GM18526 (cell line): ENCODE data around the gene ISG15.

Source experiments
- POLR2A ChIP-seq: IDR thresholded peaks from 3 replicates; pipeline ENCODE4 v1.6.1; 2011; ENCODE audit not compliant: insufficient read length; ENCODE audit errors: extremely low read depth

The ISG15 gene

DNA sequence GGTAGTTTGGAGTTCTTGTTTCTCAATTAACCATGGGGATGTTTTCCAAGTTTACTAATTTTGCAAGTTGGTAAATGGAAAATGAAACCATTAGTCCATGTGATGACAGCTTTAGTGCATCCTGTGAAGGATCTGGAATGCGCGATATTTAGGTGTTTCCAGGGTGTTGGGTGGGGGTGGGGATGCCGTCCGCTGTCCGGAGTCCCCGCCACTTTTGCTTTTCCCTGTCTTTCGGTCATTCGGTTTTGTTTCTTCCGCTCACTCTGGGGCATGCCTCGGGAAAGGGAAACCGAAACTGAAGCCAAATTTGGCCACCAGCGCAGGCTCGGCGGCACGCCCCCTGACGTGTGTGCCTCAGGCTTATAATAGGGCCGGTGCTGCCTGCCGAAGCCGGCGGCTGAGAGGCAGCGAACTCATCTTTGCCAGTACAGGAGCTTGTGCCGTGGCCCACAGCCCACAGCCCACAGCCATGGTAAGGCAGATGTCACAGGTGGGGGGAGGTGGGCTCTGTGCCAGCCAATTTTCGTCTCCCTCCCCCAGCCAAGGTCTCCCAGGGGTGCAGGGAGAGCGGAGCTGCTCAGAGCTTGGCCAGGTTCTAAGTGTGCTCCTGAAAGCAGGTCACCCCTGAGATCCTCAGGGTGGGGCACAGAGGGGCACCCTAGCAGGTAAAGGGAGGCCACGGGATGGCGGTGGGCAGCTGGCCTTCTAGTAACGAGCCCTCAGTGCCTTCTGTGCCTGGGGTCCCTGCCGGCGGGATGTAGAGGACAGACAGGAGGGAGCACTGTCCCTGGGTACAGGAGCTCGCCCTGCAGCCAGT lies at the start of gene ISG15:
Gene ISG15, plus strand, starts transcription at position 393 of the 817 bp plus-strand sequence. Its CDS starts 77 bp downstream, at position 470.
- TF ChIP-seq POLR2A, result peak; percentile 99

DNA sequence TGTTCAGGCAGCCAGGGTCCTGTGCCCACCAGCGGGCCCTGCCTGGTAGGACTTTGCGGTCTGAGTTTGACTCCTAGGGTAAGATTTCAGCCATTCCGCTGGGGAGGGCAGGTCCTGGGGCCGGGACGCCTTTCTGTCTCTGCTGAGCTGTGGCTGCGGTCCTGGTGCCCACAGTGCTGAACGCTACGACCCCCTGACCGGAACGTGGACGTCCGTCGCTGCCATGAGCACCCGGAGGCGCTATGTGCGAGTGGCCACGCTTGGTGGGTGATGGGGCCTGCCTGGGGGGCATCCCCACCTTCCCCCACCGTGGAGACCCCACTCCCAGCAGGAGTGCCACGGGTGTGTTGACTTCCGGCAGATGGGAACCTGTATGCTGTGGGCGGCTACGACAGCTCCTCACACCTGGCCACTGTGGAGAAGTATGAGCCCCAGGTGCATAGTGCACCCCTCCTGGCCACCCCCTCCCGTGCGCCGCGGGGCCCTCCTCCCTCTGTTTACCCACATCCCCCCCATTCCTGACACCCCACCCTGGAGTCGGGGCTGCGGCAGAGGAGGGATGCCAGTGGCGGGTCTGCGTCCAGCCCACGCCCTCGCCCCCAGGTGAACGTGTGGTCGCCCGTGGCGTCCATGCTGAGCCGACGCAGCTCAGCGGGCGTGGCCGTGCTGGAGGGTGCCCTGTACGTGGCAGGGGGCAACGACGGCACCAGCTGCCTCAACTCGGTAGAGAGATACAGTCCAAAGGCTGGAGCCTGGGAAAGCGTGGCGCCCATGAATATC lies 49.4 kb upstream of the ISG15 start:
- no peak for TF ChIP-seq POLR2A

DNA sequence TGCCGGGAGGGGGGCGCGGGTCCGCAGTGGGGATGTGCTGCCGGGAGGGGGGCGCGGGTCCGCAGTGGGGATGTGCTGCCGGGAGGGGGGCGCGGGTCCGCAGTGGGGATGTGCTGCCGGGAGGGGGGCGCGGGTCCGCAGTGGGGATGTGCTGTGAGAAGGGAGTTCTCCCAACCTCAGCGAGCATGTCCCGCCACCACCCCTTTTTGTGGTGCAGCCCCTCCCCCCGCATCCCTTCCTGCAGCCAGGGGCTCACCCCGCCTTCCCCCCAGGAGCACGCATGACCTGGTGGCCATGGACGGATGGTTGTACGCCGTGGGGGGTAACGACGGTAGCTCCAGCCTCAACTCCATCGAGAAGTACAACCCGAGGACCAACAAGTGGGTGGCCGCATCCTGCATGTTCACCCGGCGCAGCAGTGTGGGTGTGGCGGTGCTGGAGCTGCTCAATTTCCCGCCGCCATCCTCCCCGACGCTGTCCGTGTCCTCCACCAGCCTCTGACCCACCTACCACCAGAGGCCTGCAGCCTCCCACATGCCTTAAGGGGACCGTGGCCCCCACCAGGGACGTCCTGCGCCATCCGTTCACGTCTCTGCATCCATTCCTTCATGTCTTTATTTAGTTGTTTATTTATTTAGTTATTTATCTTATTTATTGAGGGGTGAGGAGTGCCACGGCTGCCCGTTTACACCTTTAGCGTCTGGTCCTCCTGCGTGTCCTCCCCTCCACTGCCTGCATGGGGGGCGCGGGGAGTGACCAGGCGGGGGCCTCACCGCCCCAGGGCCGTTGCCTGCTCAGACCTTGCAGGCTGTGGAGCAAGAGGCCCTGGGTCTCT lies 48.4 kb upstream of the ISG15 start:
- no peak for TF ChIP-seq POLR2A

DNA sequence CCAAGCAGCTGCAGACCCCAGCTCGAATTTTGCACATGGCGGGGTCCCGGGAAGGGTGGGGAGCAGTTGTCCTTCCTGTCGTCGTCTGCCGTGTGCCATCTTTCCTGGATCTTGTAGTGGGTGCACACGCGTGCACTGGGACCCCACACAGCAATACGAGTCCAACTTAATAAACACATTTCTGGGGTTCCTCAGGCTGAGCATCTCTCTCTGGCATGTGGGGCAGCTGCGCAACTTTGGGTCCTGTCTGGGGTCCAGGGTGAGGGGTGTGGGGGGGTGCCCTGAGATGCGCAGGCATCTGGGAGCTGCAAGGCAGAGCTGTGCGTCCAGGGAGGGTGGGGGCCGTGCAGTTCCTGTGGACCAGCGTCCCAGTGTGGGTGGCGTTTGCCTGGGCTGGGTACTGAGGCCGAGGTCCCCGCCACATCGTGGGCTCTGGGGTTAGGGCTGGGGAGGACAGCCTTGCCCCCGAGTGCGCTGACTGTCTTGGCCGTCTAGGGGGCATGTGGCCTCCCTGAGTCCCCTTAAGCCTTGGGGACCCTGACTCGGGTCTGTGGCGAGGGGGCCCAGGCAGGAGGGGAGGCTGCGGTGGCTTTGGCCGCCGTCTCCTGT lies 47.7 kb upstream of the ISG15 start:
- TF ChIP-seq POLR2A, result no peak

DNA sequence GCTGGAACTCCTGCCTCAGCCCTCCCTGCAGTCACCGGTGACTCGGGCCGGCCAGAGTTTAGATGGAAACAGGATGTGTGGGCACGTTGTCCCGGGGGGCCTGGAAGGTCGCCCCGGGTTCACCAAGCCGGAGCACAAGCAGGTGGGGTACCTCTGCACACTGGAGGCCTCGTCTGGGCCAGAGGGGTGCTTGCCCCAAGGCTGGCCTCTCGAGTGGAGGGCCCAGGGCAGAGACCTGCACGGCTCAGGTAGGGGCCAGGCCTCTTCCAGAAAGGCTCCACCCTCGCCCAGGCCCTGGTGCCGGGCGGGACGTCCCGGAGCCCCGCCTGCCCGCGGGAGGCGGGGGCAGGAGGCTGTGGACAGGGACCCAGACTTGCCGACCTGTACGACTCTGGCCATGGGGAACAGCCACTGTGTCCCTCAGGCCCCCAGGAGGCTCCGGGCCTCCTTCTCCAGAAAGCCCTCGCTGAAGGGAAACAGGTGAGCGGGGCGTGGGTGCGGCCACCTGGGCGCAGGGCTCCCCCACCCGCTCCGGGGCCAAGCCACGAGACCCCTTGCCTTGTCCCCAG lies 47.1 kb upstream of the ISG15 start, which contains the start of gene PLEKHN1:
Gene PLEKHN1, plus strand, starts transcription at position 348 of the 569 bp plus-strand sequence. Its CDS starts 50 bp downstream, at position 398.
- no peak for TF ChIP-seq POLR2A

DNA sequence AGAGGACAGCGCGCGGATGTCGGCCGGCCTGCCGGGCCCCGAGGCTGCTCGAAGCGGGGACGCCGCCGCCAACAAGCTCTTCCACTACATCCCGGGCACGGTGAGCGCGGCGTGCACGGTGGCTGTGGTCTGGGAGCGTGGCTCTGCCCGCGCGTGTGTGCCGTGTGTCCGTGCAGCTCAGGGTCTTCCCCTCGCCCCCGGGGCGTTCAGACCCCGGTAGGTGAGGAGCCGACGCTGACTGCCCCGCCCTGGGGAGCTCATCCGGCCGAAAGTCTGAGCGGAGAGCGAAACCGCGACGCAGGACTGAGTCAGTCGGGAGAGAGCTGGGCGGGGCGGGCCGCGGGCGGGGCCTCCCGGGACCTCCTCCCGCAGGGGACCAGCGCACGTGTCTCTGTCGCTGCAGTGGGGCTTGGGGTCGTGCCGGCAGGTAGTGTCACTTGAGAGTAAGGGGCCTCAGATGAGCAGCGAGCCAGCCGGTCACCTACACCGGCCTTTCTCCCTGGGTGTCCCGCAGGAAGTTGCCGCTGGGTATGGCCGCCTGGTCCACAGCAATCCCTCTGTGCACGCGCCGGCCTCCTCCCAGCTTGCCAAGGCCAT lies 46.5 kb upstream of the ISG15 start:
- TF ChIP-seq POLR2A, result peak; percentile 33

DNA sequence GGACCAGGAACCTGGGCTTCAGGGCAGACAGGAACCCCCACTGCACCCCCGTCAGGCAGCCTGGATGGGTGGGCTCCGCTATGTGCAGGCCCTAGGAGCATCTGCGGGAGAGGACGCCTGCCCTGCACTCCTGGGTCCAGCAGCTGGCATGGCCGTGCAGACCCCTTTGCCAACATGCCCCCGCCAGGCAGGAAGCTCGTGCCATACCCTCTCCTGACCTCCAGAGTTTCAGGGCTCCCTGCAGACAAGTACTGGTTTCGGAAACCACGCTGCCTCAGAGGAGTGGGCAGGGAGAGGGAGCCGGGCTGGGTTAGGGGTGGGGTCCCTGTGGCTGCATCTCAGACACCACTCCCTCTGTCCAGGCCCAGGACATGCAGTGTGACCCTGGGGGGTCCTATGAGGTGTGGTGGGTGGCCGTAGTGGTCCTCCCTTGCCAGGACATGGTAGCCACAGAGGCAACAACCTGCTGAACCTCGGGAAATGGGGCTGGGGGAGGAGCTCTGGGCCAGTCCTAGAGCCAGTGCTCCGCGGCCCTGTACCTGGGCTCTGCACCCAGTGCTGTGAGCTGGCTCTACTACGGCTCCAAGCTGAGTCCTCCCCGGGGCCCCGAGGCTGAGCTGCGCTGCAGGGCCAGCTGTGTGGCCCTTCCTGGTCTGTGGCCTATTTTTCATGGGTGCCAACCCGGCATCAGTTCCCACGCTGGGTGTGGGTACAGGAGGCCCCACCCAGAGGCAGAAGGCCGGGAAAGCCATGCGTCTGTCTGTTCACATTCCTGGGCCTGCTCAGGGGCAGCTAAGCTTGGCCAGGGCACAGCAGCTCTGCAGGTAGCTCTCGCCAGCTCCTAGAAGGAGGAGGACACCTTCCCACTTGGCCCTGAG lies 45.6 kb upstream of the ISG15 start:
- TF ChIP-seq POLR2A, result no peak

DNA sequence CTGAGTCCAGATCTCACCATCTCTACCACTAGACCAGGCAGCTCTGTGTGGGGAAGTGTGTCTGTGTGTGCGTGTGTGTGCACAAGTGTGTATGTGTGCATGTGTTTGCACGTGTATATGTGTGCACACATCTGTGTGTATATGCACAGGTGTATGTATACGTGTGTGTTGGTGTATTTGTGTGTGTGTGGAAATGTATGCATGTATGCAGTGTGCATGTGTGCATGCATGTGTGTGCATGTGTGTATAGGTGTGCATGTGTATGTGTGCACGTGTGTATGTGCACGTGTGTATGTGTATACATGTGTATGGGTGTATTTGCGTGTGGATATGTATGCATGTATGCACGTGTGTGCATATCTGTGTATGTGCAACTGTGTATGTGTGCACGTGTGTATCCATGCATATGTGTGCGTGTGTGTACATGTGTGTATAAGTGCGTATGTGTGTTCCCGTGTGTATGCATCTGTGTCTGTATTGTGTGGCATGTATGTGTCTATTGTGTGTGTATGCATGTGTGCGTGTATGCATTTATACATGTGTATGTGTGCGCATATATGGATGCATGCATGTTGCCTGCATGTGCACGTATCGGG lies 43.9 kb upstream of the ISG15 start:
- no peak for TF ChIP-seq POLR2A

DNA sequence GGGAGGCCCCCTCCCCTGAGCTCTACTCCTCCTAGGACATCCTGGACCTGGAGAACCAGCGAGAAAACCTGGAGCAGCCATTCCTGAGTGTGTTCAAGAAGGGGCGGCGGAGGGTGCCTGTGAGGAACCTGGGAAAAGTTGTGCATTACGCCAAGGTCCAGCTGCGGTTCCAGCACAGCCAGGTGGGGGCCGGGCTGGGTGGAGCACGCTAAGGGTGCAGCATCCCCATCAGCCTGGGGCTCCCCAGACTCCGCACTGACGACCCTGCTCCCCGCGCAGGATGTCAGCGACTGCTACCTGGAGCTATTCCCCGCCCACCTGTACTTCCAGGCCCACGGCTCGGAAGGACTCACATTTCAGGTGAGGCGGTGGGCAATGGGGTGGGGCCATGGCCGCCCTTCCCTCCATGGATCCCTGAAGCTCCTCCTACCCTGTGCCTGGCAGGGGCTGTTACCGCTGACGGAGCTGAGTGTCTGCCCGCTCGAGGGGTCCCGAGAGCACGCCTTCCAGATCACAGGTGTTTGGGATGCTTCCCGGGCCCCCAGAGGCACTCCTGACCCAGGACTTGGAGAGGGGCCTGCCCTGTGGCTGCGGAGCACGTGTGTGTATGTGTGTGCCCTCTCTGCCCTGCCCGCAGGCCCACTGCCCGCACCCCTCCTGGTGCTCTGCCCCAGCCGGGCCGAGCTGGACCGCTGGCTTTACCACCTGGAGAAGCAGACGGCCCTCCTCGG lies 42.9 kb upstream of the ISG15 start:
- TF ChIP-seq POLR2A, result no peak

DNA sequence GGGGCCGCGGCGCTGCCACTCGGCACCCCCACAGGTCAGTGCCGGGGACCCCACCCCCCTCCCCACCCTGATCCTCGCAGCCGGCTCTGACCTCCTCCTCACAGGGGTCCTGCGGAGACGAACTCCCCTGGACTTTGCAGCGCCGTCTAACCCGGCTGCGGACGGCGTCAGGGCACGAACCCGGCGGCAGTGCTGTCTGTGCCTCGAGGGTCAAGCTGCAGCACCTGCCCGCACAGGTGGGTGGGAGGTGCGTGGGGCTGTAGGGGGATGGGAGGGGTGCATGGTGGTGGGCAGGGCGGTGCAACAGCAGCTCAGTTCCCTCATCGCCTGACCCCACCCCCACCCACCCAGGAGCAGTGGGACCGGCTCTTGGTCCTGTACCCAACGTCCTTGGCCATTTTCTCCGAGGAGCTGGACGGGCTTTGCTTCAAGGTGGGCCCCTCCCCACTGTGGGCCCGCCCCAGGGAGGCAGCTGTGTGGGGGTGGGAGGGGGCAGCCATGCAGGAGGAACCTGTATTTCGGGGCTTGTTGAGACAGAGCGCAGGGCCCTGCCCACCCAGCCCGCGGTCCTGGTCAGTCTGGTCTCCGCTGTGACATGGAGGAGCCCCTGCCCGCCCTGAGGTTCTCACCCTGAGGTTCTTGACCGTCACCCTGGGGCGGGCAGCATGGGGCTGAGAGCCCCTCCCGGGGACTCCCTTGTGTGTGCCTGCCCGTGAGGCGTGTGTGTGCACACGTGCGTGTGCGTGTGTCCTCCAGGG lies 42.1 kb upstream of the ISG15 start:
- no peak for TF ChIP-seq POLR2A

DNA sequence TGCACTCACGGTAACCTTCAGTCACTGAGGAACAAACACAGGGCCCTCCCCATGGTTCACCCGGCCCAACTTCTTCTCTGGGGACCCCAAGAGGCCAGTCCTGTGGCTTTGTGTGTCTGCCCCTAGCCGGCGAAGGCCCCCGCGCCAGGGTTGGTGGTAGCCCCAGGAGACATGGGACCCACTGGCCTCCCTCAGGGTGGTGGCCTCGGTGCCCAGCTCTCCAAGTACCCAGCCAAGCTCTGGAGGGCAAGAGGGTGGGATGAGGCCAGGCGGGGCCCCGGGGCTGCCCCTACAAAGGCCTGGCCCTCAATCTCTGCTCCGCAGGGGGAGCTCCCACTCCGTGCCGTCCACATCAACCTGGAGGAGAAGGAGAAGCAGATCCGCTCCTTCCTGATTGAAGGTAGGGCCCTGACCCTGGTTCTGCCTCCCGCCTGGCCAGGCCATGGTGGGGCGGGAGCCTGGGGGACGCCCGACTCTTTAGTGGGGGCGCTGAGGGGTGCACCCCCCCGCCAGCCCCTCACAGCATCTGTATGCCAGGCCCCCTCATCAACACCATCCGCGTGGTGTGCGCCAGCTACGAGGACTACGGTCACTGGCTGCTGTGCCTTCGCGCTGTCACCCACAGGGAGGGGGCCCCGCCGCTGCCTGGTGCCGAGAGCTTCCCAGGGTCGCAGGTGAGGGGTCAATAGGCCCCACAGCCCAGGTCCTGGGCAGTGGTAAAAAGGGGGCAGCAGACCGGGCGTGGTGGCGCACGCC lies 41.4 kb upstream of the ISG15 start:
- no peak for TF ChIP-seq POLR2A
